Activated T-helper 1 cell treated with anti-CD3 and anti-CD28 coated beads, Interleukin-2, amount 50 U/mL, for 16 hours (primary cell): ENCODE data around the gene ZNF283.

Experiments
- DNase-seq, 2 donors: peaks; one replicate each; pipeline ENCODE4 v3.0.0-alpha.2; 2020; ENCODE audit warnings: low read depth in 1 of 2, low spot score in 1 of 2

ZNF283 gene

GRCh38 chr19:43826787-43827754, at the start of gene ZNF283:
TSS of gene ZNF283 (plus strand) at chr19:43827321. CDS start at chr19:43833505, 6,184 bp downstream.
- DNase-seq: peak; percentile 52 to 71

- DNase-seq: no peak
Observed at GRCh38 chr19:43778651-43779050, 48.5 kb upstream of the ZNF283 start.

- no peak for DNase-seq
Observed at GRCh38 chr19:43779147-43779819, 47.8 kb upstream of the ZNF283 start.

- DNase-seq: no peak
Observed at GRCh38 chr19:43779820-43780219, 47.3 kb upstream of the ZNF283 start.

GRCh38 chr19:43780706-43781525, 46.2 kb upstream of the ZNF283 start, which contains the start of gene KCNN4:
TSS of gene KCNN4 (minus strand) at chr19:43780973. CDS start at chr19:43780861, 112 bp downstream.
- DNase-seq: peak; percentile 27 to 49

- no peak for DNase-seq
Observed at GRCh38 chr19:43781630-43782310, 45.4 kb upstream of the ZNF283 start.

GRCh38 chr19:43782311-43782660, 44.8 kb upstream of the ZNF283 start:
- DNase-seq: no peak

- no peak for DNase-seq
Observed at GRCh38 chr19:43782689-43783231, 44.4 kb upstream of the ZNF283 start.

- no peak for DNase-seq
Observed at GRCh38 chr19:43783636-43784035, 43.5 kb upstream of the ZNF283 start.

- DNase-seq: peak in 1 of 2 donors; percentile 35
Observed at GRCh38 chr19:43784241-43784980, 42.7 kb upstream of the ZNF283 start.

- DNase-seq: no peak
Observed at GRCh38 chr19:43784981-43785808, 41.9 kb upstream of the ZNF283 start.

GRCh38 chr19:43786665-43787064, 40.5 kb upstream of the ZNF283 start:
- no peak for DNase-seq

GRCh38 chr19:43789029-43789428, 38.1 kb upstream of the ZNF283 start:
- DNase-seq: no peak

GRCh38 chr19:43790587-43790986, 36.5 kb upstream of the ZNF283 start:
- DNase-seq: no peak

- DNase-seq: no peak
Observed at GRCh38 chr19:43797118-43797517, 30.0 kb upstream of the ZNF283 start.

GRCh38 chr19:43797556-43797955, 29.6 kb upstream of the ZNF283 start:
- DNase-seq: no peak

GRCh38 chr19:43798026-43798545, 29.0 kb upstream of the ZNF283 start:
- no peak for DNase-seq

- peak; percentile 21 to 45 for DNase-seq
Observed at GRCh38 chr19:43798546-43799409, 28.3 kb upstream of the ZNF283 start.
